HG03095 (cell line): ENCODE measurements around the gene COL8A2.

ENCODE experiments used
- ATAC-seq: cut with Tn5 transposase; IDR thresholded peaks from one replicate; pipeline ENCODE4 v1.9.1; 2021; ENCODE audit warnings: moderate library complexity; ENCODE audit not compliant: unreplicated experiment

COL8A2 gene

DNA sequence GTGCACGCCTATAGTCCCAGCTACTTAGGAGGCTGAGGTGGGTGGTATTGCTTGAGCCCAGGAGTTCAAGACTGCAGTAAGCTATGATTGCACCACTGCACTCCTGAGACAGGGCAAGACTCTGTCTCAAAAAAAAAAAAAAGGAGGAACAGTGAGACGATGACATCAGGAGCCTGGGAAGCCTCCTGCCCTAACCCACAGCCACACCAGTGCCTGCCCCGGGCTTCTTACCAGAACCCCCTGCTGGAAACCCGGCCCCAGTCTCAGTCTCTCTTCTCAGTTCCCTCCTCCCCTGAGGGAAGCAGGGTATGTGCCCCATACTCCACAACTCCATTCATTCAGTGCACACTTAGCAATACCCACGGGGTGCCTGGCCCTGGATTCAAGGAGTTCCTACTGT, 9.1 kb downstream of the COL8A2 start:
- no peak for ATAC-seq

DNA sequence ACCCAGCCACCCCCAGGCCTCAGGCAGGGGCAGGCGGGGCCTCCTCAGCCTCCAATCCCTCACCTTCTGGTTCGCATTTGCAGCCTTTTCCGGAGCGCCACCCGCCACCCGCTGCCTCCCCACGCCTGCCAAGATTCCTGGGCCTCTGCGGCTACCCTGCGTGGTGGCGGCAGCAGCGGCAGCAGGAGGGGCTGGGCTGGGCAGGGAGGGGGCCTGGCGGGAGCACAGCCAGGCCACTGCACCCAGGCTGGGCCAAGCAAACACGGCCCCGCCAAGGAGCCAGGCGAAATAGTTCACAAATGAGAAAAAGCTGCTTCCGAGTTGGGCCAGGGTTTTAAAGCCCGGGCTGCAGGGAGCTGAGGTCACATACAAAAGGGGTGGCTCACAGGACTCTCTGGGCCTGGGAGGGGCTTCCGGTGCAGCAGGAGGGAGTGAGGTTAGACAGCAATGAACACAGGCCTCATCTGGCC, 9.8 kb downstream of the COL8A2 start:
- ATAC-seq, result no peak

DNA sequence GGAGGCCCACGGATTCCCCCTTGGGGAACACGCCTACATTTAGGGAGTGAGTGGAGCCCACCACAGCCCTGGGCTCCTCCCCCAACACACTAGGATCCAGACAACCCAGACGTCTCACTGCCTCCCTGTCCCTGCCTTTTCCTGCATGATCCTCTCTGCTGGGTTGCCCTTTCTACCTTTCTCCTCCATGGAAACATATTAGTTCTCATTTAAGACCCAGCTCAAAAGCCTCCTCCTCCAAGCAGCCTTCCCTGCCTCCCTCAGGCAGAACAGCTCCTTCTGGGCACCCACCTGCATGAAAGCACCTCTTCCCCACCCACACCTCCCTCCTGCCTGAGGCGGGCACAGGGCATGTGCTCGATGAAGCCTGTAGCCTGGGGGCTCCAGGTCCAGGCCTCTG, 10.7 kb downstream of the COL8A2 start:
- ATAC-seq, result no peak

DNA sequence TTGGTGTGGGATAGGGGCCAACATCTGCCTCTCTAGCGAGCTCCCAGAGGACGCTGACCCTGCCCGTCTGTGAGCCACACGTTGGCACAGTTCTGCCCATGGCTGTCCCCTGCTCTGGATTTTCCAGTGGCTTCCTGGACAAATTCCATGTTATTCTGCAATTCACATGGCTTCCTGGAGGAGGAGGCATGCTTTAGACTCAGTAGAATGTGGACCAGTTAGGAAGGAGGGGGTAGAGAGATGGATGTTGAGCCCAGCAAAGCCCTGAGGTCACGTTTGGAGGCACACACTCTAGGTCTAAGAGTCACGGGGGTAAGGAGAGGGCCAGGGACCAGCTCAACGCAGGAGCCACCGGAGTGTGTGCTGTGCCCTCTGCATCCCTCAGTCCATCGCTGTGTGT, 12.2 kb downstream of the COL8A2 start:
- no peak for ATAC-seq

DNA sequence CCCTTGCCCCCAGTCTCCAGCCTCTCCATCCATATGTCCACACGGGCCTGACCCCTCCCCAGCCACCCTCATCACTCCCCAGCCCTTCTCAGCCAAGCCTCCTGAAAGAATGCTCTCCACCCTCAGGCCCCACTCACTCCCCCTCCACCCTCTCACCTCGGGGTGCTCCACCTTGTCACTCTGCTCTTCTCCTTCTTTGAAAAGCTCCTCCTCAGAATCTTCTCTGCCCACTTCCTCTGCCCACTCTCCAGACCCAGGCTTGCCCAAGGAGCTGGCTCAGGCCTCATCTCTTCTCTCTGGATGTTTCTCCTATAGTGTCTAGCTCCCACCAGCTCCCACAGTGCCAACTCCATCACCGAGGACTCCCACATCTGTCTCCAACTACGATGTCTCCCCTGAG, 13.9 kb downstream of the COL8A2 start:
- no peak for ATAC-seq

DNA sequence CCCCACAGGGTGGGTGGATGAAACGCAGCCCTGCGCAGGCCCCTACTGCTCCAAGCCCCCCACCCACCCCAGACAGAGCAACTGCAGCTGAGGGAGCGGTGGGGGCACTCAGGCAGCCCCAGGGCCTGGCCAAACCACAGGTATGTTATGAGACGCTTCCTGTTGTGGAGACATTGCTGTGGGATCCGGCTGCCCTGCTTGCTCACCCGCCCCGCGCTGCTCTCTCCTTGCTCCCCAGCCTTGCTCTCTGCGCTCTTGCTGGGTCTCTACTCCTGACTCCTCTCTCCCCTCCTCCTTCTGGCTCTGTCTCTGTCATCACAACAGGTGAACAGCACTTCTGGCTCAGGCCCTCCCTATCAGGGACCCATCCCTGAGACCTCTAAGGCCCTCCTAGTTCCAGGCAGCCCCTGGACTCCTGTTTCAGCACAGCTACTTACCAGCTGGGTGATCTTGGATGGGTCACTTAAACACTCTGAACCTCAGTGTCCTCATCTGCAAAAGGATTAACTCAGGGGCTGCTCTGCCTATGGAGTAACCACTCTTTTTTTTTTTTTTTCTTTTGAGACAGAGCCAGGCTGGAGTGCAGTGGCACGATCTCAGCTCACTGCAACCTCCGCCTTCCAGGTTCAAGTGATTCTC, 15.9 kb downstream of the COL8A2 start:
- ATAC-seq, result no peak

DNA sequence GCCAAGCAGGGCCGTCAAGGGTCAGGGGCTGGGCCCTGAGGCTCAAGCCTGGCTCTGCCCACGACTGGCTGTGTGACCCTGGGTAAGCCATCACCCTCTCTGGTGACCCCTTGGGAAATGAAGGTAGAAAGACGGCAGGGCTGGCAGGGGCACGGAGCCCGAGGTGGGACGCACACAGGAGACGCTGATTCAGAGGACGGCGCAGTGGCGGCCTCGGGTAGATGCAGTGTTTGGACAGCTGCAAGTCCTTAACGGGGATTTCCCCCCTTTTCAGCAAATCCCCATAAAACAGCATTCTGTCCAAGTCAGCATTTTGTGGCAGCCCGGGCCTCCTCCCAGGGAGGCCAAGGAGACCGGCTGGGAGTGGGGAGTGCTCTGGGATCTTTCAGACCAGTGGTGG, 16.7 kb downstream of the COL8A2 start:
- no peak for ATAC-seq

DNA sequence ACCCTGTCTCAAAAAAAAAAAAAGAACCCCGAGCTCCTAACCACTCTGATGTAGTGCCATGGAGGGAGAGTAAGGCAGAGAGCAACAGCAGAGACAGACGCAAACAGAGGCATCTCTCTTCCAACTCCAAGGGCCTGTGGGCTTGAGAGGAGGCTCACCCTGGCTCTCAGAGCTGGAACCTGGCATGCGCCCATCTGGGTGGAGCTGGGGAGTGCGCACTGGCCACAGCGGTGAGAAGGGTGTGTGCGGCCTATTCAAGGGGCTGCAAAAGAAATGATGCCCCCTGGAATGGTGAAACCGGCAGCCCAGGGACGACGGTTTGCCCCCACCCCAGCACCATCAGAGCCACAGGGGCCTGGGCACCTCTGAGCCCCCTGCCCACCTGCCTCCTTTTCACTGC, 17.6 kb downstream of the COL8A2 start:
- no peak for ATAC-seq

DNA sequence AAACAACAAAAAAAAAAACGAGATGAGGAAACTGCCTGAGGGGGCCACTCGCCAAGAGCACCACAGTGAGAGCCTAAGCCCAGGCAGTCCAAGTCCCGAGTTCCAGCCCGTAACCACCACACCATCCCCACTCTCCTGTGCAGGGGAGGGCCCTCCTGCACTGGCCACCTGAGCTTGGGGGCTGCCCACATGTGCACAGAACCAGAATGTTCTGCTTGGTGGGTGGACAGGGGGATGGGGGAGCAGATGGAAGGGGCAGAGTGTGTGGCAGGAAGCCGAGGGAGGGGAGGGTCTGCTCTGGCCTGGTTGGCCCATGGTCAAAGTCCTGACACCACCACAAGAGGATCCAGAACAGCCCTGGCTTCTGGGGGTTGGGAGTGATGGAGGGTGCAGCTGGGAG, 18.8 kb downstream of the COL8A2 start:
- no peak for ATAC-seq

DNA sequence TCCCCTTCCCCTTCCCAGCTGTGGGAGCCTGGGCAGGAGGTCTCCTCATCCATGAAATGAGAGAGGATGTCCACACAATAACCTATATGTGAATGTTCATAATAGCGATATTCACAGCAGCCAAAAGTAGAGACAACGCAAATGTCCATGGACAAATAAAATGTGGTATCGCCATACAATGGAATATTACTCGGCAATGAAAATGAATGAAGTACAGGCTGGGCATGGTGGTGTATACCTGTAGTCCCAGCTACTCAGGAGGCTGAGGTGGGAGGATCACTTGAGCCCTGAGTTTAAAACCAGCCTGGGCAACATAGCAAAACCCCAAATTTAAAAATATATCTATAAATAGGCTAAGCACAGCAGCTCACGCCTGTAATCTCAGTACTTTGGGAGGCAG, 23.5 kb downstream of the COL8A2 start:
- ATAC-seq, result no peak

DNA sequence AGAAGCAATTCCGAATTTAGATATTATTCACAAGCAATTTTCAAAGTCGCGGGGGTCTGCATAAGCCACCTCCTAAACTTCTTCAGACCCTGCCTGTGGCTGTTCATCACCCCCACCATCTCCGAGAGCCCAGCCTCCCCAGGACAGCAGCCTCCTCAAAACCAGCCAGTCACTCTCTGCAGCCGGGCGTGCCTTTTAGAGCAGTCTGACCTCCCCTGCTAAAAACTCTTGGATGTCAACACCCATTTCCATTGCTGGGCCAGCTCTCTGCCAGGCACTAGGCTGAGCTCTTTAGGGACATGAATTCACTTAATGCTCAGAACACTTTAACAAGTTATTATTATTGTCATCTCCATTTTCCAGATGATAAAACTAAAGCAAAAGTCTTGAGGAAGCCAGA, 24.6 kb downstream of the COL8A2 start:
- ATAC-seq, result no peak

DNA sequence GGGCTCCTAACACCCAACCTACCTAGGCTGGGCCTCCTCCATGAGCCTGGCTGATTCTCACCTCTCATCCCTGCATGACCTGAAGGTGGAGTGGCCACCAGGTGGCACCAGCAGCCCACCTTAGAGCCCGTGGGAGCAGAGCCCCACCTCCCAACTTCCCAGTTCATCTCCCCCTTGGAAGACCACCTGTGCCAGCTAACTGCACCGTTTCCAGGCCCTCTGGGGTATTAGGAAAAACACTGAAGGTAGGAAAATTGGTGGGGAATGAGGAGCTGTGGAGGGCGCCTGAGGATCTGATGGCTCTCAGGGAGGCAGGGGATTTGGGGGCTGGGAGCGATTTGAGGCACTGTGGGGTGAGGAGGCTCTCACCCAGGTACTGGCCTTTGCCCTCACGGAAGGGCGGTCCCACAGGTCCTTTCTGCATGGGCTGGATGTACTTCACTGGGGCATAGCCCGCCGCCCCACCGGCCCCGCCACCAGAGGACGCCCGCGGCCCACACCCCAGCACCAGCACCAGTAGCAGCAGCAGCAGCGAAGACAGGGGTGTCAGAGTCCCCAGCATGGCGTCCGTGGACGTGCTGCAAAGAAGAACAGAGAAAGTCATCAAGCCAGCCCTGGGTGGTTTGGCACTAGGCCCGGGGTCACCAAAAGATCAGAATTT, 25.2 kb downstream of the COL8A2 start:
- ATAC-seq, result peak; percentile 48

DNA sequence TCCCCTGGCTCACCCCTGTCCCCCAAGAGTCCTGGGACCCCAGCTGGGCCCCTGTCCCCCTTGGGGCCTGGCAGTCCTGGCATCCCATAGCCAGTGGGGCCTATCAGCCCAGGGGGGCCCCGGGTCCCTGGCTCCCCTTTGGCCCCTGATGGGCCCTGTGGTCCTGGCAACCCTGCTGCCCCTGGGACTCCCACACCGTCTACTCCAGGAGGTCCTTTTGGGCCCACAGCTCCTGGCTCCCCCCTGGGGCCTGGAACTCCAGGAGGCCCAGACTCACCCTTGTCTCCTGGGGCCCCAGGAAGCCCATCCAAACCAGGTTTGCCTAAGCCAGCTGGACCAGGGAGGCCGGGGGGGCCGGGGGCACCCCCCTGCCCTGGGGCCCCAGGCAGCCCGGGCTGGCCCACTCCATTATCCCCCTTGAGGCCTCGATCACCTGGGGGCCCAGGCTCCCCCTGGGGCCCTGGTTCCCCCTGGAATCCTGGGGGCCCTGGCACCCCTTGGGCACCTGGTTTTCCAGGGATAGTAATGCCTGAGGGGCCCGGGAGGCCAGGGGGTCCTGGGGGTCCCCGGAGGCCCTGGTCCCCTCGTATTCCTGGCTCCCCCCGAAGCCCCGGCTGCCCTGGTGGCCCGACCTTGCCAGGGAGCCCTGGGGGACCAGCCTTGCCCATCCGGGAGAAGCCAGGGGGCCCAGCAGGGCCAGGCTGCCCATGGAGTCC, 26.2 kb downstream of the COL8A2 start:
- ATAC-seq, result no peak

DNA sequence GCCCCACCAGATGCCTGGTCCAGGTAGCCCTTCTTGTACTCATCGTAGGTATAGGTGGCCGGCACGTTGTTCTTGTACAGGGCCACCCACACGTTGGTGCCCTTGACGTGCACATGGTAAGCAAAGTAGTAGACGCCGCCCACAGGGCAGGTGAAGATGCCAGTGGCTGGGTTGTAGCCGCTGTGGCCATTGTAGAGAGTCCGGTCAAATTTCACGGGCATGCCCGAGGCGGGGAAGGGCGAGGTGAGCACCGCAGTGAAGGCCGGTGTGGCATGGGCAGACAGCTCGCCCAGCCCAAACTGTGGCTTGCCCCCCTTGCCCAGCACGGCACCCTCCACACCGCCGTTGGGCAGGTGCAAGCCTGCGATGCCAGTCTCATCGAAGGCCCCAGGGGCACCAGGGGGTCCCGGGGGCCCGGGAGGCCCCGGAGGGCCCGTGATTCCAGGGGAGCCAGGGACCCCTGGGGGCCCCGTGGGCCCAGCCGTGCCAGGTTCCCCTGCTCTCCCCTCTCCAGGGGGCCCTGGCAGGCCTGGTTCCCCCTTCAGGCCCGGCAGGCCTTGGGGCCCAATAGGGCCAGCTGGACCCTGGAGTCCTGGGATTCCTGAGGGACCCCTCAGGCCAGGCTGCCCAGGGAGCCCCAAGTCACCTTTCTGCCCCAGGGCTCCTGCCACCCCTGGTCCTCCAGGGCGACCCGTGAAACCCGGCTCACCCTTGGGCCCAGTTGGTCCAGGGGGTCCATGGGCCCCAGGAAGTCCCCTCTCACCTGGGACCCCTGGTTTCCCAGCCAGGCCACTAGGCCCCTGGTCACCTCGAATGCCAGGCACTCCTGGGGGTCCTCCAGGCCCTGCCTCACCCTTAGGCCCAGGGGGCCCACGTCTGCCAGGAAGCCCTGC, 27.1 kb downstream of the COL8A2 start:
- no peak for ATAC-seq

DNA sequence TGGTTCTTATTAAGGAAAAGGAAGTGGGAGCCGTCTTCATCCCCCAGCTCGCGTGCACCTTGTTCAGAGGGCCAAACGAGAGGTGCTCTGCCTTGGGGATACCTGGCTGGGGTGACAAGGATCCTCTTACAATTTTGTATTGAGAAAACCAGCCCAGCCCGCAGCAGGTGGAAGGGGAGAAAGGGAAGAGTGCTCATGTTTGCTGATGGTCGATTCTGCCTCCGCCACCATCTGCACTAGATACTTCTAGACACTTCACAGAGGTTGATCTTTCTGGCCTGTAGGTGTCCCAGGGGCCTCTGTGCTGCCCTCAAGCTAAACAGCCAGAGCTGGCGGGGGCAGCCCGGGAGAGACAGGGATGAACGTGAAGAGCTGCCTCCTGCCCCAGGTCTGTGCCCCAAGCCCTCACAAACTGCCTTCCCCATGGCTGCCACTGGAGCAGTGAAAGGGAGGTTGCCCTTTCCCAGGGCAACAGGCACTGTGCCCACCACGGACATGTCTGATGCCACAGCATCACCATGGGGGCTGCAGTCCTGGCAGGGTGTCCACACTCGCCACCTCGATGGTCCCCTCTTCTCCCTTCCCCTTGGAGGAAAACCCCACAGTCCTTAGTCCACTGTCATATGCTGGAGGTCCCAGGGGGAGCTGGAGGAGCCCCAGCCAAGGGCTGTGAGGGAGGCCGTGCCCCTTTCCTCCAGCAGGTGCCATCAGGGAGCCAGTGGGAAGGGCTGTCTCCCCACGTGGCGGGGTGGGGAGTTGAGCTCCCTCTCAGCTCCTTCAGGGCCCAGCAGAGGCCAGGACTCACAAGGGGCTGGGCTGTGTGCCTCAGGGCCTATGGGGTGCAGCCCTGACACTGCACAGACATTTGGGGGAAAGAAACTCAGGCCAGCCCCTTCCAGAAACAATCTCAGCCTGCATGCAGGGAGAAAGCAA, 28.3 kb downstream of the COL8A2 start:
- no peak for ATAC-seq

DNA sequence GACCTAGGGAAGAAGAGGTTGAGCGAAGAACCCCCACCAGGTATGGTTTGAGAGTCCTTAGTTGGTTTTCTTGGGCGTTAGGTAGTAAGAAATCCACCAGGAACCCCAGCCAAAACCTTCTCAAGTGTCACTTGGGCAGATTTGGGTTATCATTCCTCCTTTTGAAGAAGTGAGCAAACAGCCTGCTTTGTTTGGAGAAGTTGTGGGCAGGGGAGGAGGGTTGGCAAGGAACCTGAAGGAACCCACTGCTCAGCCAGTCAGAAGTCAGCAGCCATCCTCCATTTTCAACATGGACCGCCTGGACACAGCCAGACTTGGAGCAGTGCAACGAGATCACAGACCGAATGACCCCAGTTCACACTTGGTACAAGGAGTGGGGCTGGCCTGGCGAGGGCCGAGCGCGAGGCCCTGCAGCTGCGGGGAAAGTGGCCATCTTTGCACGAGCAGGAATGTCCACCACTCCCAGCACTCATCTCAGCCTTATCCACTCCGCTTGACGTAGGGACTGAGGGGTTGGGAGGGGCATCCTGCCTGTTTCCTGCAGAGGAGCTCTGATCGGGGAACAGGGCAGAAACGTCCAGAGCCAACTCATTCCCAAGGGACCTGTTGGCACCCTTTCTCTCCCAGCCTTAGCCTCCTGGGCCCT, 29.1 kb downstream of the COL8A2 start:
- no peak for ATAC-seq

DNA sequence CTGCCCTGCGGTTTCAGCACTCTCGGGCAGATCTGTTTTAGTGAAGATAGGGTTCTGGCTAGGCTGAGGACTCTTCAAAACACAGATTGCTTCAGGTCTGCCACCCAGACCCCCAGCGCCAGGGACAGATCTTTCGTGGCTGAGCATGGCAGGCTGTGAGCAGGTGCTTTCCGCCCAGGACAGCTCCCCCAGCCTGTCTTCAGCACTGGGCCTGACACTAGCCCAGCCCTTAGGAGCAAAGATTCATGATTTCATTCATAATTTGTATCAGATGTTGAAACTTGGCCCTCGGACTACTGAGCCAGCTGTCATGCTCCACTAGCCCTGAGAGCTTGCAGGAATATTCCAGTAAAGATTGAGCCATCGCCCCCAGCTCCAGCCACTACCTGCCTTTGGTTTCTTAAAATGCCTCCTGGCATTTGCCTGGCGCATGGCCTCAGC, 30.4 kb downstream of the COL8A2 start:
- no peak for ATAC-seq

DNA sequence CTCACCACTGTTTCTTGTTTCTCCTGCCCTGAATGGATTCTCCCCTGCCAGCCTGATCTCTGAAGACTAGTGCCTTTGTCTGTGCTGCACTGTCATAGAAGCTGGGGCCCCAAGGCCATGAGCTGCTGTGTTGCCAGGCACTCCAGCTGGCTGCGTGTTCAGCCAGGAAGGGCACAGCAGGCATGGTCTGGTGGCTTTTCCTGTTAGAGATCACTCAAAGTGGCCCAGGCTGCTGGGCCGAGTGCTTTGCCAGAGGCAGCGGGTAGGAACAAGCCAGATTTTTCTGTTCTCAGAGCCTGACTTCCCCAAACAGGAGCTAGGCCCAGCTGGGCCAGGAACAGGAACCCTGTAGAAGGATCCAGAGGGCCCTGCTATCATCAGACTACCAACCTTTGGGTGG, 31.1 kb downstream of the COL8A2 start:
- no peak for ATAC-seq

DNA sequence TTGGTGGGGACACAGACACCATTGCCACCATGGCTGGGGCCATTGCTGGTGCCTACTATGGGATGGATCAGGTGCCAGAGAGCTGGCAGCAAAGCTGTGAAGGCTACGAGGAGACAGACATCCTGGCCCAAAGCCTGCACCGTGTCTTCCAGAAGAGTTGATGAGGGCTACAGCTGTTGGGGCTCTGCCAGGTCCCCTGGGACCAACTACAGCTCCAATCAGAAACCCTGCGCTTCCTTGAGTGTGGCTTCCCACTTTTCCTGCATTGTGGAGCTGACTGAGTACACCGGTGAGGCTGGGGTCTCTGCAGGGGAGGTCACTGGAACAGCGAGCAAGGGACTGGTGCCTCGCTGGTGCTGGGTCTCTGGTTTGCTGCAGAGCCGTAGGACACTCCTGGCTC, 31.8 kb downstream of the COL8A2 start:
- ATAC-seq, result no peak

DNA sequence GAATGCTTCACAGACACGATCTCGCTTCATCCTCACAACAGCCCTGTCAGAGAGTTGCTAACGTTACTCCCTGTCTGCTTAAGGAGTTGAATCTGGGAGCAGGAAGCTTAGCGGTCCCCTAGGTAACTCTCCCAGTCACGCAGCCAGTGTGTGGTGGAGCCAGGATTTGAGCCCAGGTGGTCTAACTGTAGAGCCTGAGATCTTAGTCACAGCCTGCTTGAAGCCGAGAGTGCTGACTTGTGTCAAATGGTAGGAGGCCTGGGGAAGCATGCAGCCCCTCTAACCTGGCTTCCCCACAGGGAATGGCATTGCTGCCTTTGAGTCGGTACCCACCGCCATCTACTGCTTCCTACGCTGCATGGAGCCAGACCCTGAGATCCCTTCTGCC, 32.2 kb downstream of the COL8A2 start:
- no peak for ATAC-seq
